ENCODE measurements around the gene HNRNPH3.

HNRNPH3 gene

DNA sequence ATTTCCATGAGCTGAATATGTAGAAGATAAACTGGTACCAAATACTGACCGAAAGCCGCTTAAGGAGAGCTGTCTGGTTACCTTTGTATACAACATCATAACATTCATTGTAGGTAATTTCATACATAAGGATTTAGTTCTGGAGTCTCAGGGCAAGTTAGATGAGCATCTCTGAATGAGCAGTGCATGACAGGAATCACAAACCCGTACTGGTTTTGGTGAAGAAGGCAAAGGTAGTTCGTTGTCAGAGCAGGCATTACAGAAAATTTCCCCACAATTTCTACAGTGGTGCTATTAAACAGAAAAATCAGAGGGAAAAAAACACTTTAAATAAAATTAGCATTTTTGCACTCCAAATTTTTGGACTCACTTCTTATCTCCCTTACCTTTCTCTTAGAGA, 13.8 kb downstream of the HNRNPH3 start:
- H3K27ac ChIP-seq = no peak overlapping the region
- in situ Hi-C loops (cut with HindIII; ENCODE audit: low pct_ligation_motif_present, low sequenced_read_pairs) = no loop called here
- TF ChIP-seq, protein P1, sequence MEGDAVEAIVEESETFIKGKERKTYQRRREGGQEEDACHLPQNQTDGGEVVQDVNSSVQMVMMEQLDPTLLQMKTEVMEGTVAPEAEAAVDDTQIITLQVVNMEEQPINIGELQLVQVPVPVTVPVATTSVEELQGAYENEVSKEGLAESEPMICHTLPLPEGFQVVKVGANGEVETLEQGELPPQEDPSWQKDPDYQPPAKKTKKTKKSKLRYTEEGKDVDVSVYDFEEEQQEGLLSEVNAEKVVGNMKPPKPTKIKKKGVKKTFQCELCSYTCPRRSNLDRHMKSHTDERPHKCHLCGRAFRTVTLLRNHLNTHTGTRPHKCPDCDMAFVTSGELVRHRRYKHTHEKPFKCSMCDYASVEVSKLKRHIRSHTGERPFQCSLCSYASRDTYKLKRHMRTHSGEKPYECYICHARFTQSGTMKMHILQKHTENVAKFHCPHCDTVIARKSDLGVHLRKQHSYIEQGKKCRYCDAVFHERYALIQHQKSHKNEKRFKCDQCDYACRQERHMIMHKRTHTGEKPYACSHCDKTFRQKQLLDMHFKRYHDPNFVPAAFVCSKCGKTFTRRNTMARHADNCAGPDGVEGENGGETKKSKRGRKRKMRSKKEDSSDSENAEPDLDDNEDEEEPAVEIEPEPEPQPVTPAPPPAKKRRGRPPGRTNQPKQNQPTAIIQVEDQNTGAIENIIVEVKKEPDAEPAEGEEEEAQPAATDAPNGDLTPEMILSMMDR (IDR thresholded peaks at IDR 0.05; ENCODE audit: low read depth, low read length, missing control alignments) = no peak
- H3K4me3 ChIP-seq (ENCODE audit: low read depth, low read length) = no peak overlapping the region
- DNase-seq = no peak
- peaks cover 52% of the 10 kb centered on the region for H3K36me3 ChIP-seq (replicated peaks)
- H3K27me3 ChIP-seq (replicated peaks) = no peaks in the 10 kb centered on the region

DNA sequence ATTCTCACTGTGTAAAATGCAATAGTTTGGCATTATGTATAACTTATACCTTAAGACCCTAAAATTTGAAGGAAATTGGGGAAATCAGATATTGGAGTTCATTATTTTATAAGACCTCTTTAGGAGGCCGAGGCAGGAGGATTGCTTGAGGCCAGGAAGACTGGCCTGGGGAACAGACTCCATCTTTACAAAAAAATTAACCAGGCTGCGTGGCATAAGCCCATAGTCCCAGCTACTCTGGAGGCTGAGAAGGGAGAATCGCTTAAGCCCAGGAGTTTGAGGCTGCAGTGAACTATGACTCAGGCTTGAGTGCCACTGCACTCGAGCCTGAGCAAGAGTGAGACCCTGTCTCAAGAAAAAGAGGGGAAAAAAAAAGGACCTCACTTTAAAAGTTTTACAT, 14.9 kb downstream of the HNRNPH3 start:
- H3K36me3 ChIP-seq (replicated peaks) = peaks cover 40% of the 10 kb centered on the region

DNA sequence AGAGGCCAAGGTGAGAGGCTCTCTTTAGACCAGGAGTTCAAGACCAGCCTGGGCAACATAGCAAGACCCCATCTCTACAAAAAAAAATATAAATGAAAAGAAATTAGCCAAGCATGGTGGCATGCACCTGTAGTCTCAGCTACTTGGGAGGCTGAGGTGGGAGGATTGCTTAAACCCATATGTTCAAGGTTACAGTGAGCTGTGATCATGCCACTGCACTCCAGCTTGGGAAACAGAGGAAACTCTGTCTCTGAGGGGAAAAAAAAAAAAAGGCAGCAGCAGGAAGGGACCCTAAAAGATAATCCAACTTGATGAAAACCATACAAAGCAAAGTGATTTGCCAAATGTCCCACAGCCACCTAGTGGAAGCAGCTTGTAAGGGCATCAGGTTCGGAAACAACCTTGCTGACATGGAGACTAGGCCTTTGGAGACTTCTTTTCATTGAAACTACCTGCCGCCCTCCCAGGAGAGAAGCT, 16.4 kb downstream of the HNRNPH3 start:
- Histone ChIP-seq H3K27ac (no peak overlapping the region), H3K27me3 (replicated peaks) (no peaks in the 10 kb centered on the region), H3K36me3 (replicated peaks) (peaks cover 27% of the 10 kb centered on the region), H3K4me3 (ENCODE audit: low read depth, low read length) (no peak overlapping the region)
- DNase-seq = peak; percentile 50
- in situ Hi-C loops (cut with HindIII; ENCODE audit: low pct_ligation_motif_present, low sequenced_read_pairs) = no loop called here
- TF ChIP-seq, protein P1 (IDR thresholded peaks at IDR 0.05; ENCODE audit: low read depth, low read length, missing control alignments) = peak; percentile 86

More for the DNA sequence above, 14.9 kb downstream of the HNRNPH3 start:
- no peak for DNase-seq
- TF ChIP-seq, protein P1 (IDR thresholded peaks at IDR 0.05; ENCODE audit: low read depth, low read length, missing control alignments) = no peak
- in situ Hi-C loops (cut with HindIII; ENCODE audit: low pct_ligation_motif_present, low sequenced_read_pairs) = no loop called here
- H3K27me3 ChIP-seq (replicated peaks) = no peaks in the 10 kb centered on the region
- no peak overlapping the region for H3K4me3 ChIP-seq (ENCODE audit: low read depth, low read length)
- no peak overlapping the region for H3K27ac ChIP-seq

DNA sequence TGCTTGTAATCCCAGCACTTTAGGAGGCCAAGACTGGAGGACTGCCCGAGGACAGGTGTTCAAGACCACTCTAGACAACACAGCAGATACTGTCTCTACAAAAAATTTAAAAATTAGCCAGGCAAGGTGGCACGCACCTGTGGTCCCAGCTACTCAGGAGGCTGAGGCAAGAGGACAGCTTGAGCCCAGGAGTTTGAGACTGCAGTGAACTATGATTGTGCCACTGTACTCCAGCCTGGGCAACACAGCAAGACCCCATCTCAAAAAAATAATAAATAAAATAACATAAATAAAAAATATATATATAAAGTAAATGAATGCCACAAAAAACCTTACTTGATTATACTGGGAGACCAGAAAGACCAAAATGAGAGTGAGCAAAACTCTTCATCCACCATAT, 21.7 kb downstream of the HNRNPH3 start:
- DNase-seq = no peak
- H3K4me3 ChIP-seq (ENCODE audit: low read depth, low read length) = no peak overlapping the region
- peaks cover 27% of the 10 kb centered on the region for H3K36me3 ChIP-seq (replicated peaks)
- H3K27ac ChIP-seq = no peak overlapping the region
- TF ChIP-seq, protein P1 (IDR thresholded peaks at IDR 0.05; ENCODE audit: low read depth, low read length, missing control alignments) = no peak
- H3K27me3 ChIP-seq (replicated peaks) = no peaks in the 10 kb centered on the region
- in situ Hi-C loops (cut with HindIII; ENCODE audit: low pct_ligation_motif_present, low sequenced_read_pairs) = no loop called here

DNA sequence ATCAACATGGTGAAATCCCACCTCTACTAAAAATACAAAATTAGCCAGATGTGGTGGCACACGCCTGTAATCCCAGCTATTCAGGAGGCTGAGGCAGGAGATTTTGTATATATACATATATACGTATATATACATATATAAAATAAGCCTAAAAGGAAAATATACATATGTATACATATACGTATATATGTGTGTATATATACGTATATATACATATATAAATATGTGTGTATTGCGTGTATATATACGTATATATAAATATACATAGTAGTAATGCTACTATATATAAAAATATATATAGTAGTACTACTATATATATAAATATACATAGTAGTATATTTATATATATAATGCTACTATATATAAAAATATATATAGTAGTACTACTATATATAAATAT, 27.3 kb downstream of the HNRNPH3 start:
- TF ChIP-seq, protein P1 (IDR thresholded peaks at IDR 0.05; ENCODE audit: low read depth, low read length, missing control alignments) = no peak
- Histone ChIP-seq H3K27me3 (replicated peaks) (no peaks in the 10 kb centered on the region), H3K27ac (no peak overlapping the region), H3K4me3 (ENCODE audit: low read depth, low read length) (no peak overlapping the region), H3K36me3 (replicated peaks) (peaks cover 37% of the 10 kb centered on the region)
- in situ Hi-C loops (cut with HindIII; ENCODE audit: low pct_ligation_motif_present, low sequenced_read_pairs) = no loop called here
- DNase-seq = no peak

DNA sequence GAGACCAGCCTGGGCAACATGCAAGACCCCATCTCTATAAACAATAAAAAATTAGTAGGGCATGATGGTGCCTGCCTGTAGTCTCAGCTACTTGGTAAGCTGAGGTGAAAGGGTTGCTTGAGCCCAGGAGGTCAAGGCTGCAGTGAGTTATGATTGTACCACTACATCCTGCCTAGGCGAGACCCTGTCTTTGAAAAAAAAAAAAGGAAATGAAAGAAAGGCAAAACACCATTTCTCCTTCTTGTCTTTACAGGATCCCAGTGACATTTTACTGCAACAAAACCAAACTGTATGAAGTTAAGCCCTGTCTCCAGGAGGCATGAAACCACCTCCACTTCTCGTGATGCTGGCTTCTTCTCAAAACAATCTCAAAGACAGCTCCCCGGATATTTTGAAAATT, 30.7 kb downstream of the HNRNPH3 start:
- peaks cover 25% of the 10 kb centered on the region for H3K36me3 ChIP-seq (replicated peaks)
- TF ChIP-seq, protein P1 (IDR thresholded peaks at IDR 0.05; ENCODE audit: low read depth, low read length, missing control alignments) = no peak
- no peaks in the 10 kb centered on the region for H3K27me3 ChIP-seq (replicated peaks)
- H3K27ac ChIP-seq = no peak overlapping the region
- no peak overlapping the region for H3K4me3 ChIP-seq (ENCODE audit: low read depth, low read length)
- in situ Hi-C loops (cut with HindIII; ENCODE audit: low pct_ligation_motif_present, low sequenced_read_pairs) = no loop called here
- DNase-seq = no peak

Measured in brain microvascular endothelial cell (primary cell).